ENCODE measurements around the gene CDH12. TPM values are rescaled to one million over a fixed set of nuclear protein-coding genes. Genes with fewer than 3 reads are reported as not detected.

Gene CDH12
- polyA plus RNA-seq, 1 experiment = not detected

DNA sequence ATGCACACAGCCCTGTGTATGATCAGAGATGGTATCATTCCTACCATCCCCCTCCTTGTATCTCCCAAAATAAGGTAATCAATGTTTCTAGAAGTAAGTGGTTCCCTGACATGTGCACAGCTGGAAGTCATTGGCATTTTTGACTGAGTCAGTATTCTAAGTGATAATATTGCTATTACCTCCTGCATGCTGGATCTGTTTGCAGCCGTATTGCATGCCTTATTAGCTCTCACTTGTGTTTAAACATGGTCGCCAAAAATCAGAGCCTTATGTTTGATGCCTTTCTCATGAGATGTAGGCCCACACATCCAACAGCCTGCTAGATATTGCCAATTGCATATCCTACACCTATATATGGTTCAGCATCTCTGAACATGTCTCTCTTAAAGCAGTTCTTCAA is 254.3 kb downstream of the CDH12 start:
- ChIA-PET CTCF (no interaction called here), POLR2A (no interaction called here)
- no peaks in the 10 kb centered on the region for H3K27me3 ChIP-seq (ENCODE audit: control insufficient read depth, insufficient read depth, low read length)
- DNase-seq (ENCODE audit: low read depth, low spot score) = no peak
- no peaks in the 10 kb centered on the region for H3K9me3 ChIP-seq (ENCODE audit: control insufficient read depth, insufficient read depth, low read length)
- H3K4me3 ChIP-seq (ENCODE audit: low read depth, low read length) = no peak overlapping the region
- no peak overlapping the region for H3K27ac ChIP-seq (ENCODE audit: low read depth, low read length)
- TF ChIP-seq, protein P1, sequence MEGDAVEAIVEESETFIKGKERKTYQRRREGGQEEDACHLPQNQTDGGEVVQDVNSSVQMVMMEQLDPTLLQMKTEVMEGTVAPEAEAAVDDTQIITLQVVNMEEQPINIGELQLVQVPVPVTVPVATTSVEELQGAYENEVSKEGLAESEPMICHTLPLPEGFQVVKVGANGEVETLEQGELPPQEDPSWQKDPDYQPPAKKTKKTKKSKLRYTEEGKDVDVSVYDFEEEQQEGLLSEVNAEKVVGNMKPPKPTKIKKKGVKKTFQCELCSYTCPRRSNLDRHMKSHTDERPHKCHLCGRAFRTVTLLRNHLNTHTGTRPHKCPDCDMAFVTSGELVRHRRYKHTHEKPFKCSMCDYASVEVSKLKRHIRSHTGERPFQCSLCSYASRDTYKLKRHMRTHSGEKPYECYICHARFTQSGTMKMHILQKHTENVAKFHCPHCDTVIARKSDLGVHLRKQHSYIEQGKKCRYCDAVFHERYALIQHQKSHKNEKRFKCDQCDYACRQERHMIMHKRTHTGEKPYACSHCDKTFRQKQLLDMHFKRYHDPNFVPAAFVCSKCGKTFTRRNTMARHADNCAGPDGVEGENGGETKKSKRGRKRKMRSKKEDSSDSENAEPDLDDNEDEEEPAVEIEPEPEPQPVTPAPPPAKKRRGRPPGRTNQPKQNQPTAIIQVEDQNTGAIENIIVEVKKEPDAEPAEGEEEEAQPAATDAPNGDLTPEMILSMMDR (IDR thresholded peaks at IDR 0.05; ENCODE audit: low read depth, low read length) = no peak

DNA sequence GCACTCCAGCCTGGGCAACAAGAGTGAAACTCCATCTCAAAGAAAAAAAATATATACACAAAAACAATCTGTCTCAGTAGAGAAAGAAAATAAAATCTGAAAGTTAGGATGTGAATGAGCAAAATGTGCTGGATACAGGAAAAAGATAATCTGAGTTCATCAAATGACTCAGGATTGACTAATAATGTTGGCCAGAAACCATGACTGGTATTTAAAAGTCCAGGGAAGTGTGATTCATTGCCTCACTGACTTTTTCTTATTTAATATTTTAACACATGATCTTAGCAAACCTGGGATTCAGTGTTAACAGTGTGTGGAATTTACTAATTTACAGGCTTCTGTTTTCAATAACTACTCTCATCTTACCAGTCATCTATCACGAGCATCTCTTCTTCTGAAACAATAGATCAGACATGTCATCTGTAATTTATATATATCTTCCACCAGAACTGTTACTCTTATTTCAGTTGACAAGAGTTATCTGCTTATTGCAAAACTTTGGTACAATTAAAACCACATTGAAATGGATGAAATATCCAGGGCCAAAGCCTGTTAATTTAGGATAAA is 256.7 kb downstream of the CDH12 start:
- Histone ChIP-seq H3K4me3 (ENCODE audit: low read depth, low read length) (no peak overlapping the region), H3K9me3 (ENCODE audit: control insufficient read depth, insufficient read depth, low read length) (no peaks in the 10 kb centered on the region), H3K27me3 (ENCODE audit: control insufficient read depth, insufficient read depth, low read length) (no peaks in the 10 kb centered on the region), H3K27ac (ENCODE audit: low read depth, low read length) (peak overlapping the region; percentile 40)
- peak; percentile 34 for DNase-seq (ENCODE audit: low read depth, low spot score)
- CTCF ChIA-PET = no interaction called here
- TF ChIP-seq, protein P1 (IDR thresholded peaks at IDR 0.05; ENCODE audit: low read depth, low read length) = no peak
- POLR2A ChIA-PET = no interaction called here

DNA sequence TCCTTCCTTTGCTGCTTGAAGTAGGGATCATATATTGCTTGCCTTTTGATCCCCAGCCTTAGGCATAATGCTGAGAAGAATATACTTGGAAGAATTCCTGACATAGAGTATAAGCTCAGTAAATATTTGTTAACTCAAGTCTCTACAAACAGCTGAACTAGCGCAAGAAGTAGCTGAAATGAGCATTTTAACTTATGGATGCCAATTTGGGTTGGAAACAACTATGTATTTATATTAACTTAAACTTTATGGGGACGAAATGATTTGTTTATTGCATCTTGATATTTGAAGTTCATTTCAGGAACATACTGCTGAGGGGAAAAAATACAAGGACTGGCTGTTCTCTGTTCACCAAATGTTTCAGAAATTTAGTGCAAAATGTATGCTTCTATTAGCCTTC is 258.7 kb downstream of the CDH12 start:
- DNase-seq (ENCODE audit: low read depth, low spot score) = no peak
- POLR2A ChIA-PET = no interaction called here
- Histone ChIP-seq H3K27me3 (ENCODE audit: control insufficient read depth, insufficient read depth, low read length) (no peaks in the 10 kb centered on the region), H3K4me3 (ENCODE audit: low read depth, low read length) (no peak overlapping the region), H3K9me3 (ENCODE audit: control insufficient read depth, insufficient read depth, low read length) (no peaks in the 10 kb centered on the region), H3K27ac (ENCODE audit: low read depth, low read length) (no peak overlapping the region)
- CTCF ChIA-PET = no interaction called here
- TF ChIP-seq, protein P1 (IDR thresholded peaks at IDR 0.05; ENCODE audit: low read depth, low read length) = no peak

DNA sequence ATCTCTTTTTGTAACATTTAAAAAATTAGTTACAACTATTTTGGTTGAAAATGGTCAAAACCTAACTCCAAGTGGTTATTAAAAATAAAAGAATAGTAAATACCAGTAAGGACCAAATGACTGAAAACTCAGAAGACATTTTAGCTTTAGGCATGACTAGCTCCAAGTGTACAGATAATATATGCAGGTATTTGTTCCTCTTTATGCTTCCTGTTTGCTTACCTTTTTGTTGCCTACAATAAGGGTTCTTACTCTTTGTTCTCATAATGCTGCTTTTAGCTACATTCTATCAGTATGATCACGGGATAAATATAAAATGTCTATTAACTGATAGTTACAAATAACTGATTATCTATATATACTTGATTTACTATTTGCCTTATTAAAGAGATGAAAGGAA is 259.6 kb downstream of the CDH12 start:
- CTCF ChIA-PET = no interaction called here
- TF ChIP-seq, protein P1 (IDR thresholded peaks at IDR 0.05; ENCODE audit: low read depth, low read length) = no peak
- POLR2A ChIA-PET = no interaction called here
- no peak for DNase-seq (ENCODE audit: low read depth, low spot score)
- no peaks in the 10 kb centered on the region for H3K27me3 ChIP-seq (ENCODE audit: control insufficient read depth, insufficient read depth, low read length)
- no peaks in the 10 kb centered on the region for H3K9me3 ChIP-seq (ENCODE audit: control insufficient read depth, insufficient read depth, low read length)
- H3K27ac ChIP-seq (ENCODE audit: low read depth, low read length) = no peak overlapping the region
- no peak overlapping the region for H3K4me3 ChIP-seq (ENCODE audit: low read depth, low read length)

DNA sequence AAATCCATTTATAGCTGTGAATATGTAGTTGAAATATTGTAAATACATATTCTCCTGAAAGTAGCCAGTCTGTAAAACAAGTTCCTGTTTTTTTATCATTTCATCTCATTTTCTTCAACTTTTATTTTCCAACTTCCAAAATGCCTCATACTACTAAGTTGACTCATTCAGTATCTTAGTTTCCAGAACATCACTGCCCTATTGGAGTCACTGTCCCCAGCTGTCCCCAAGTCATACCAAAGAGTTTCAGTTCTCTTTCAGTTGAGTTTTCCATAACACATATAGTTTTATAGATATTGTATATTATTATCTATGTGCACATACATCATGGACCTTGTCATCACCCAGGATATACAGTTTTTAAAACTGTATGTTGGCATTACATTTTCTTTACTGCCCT is 261.7 kb downstream of the CDH12 start:
- POLR2A ChIA-PET = no interaction called here
- no peaks in the 10 kb centered on the region for H3K9me3 ChIP-seq (ENCODE audit: control insufficient read depth, insufficient read depth, low read length)
- CTCF ChIA-PET = no interaction called here
- DNase-seq (ENCODE audit: low read depth, low spot score) = no peak
- H3K27me3 ChIP-seq (ENCODE audit: control insufficient read depth, insufficient read depth, low read length) = no peaks in the 10 kb centered on the region
- no peak overlapping the region for H3K27ac ChIP-seq (ENCODE audit: low read depth, low read length)
- H3K4me3 ChIP-seq (ENCODE audit: low read depth, low read length) = no peak overlapping the region
- TF ChIP-seq, protein P1 (IDR thresholded peaks at IDR 0.05; ENCODE audit: low read depth, low read length) = no peak

Measured in AG04450 (cell line).